ENCODE measurements around the gene RHBDD2.

GRCh38 chr7:75856536-75856935 lies 22.3 kb upstream of the RHBDD2 start:
- TF ChIP-seq POLR2A (IDR thresholded peaks at IDR 0.05) = no peak
- TF ChIP-seq, protein P1, sequence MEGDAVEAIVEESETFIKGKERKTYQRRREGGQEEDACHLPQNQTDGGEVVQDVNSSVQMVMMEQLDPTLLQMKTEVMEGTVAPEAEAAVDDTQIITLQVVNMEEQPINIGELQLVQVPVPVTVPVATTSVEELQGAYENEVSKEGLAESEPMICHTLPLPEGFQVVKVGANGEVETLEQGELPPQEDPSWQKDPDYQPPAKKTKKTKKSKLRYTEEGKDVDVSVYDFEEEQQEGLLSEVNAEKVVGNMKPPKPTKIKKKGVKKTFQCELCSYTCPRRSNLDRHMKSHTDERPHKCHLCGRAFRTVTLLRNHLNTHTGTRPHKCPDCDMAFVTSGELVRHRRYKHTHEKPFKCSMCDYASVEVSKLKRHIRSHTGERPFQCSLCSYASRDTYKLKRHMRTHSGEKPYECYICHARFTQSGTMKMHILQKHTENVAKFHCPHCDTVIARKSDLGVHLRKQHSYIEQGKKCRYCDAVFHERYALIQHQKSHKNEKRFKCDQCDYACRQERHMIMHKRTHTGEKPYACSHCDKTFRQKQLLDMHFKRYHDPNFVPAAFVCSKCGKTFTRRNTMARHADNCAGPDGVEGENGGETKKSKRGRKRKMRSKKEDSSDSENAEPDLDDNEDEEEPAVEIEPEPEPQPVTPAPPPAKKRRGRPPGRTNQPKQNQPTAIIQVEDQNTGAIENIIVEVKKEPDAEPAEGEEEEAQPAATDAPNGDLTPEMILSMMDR (IDR thresholded peaks at IDR 0.05) = no peak
